NB4 (cell line): Measurements from ENCODE around the gene FAM209A.
"Not testable (repeated sequence)": the region's sequence is repeated elsewhere in the genome, so short reads cannot be mapped to it uniquely, and the experiment has no call there.

Experiments
- DNase-seq: peaks from one replicate; pipeline ENCODE4 v3.0.0; 2010; ENCODE audit warnings: low read depth
- H3K4me3 ChIP-seq: one replicate; pipeline ENCODE4 v1.5.1; 2011; ENCODE audit warnings: mild to moderate bottlenecking, low read depth, low read length, moderate library complexity
- MYC ChIP-seq: IDR thresholded peaks from 2 replicates; pipeline ENCODE4 v1.6.1; 2011; ENCODE audit warnings: low read depth, low read length
- POLR2A ChIP-seq: IDR thresholded peaks from 2 replicates; pipeline ENCODE4 v1.6.1; 2011; ENCODE audit warnings: mild to moderate bottlenecking; ENCODE audit not compliant: insufficient read length; ENCODE audit errors: extremely low read depth
- TF ChIP-seq, protein P1 (sequence below): IDR thresholded peaks from one replicate; pipeline ENCODE4 v1.5.1; 2012; ENCODE audit warnings: low read depth, low read length
- TF ChIP-seq, protein P2 (sequence below): IDR thresholded peaks from 2 replicates; pipeline ENCODE4 v1.6.1; 2011; ENCODE audit warnings: low read depth, low read length

The FAM209A gene

GRCh38 chr20:56522311-56522710, 2.2 kb upstream of the FAM209A start:
- no peak for DNase-seq
- TF ChIP-seq POLR2A, result no peak
- TF ChIP-seq, protein P1, sequence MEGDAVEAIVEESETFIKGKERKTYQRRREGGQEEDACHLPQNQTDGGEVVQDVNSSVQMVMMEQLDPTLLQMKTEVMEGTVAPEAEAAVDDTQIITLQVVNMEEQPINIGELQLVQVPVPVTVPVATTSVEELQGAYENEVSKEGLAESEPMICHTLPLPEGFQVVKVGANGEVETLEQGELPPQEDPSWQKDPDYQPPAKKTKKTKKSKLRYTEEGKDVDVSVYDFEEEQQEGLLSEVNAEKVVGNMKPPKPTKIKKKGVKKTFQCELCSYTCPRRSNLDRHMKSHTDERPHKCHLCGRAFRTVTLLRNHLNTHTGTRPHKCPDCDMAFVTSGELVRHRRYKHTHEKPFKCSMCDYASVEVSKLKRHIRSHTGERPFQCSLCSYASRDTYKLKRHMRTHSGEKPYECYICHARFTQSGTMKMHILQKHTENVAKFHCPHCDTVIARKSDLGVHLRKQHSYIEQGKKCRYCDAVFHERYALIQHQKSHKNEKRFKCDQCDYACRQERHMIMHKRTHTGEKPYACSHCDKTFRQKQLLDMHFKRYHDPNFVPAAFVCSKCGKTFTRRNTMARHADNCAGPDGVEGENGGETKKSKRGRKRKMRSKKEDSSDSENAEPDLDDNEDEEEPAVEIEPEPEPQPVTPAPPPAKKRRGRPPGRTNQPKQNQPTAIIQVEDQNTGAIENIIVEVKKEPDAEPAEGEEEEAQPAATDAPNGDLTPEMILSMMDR, result no peak
- no peak for TF ChIP-seq MYC
- TF ChIP-seq, protein P2, sequence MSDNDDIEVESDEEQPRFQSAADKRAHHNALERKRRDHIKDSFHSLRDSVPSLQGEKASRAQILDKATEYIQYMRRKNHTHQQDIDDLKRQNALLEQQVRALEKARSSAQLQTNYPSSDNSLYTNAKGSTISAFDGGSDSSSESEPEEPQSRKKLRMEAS, result no peak
- no peak overlapping the region for H3K4me3 ChIP-seq

DNA sequence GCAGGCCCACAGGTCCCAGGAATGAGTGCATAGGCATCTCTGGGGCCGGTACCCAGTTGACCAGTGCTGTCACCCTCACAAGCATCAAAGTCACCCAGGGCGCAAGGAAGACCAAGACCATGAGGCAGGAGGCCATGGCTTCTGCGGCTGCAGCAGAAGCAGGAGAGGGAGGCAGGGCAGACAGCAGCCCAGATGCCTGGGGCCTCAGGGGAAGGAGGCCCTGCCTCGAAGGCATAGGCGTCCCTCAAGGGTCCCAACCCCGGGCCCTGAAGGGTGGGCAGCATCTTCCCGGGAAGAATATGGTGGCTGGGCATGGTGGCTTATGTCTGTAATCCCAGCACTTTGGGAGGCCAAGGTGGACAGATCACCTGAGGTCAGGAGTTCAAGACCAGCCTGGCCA, 3.0 kb downstream of the FAM209A start:
- H3K4me3 ChIP-seq, result no peak overlapping the region
- no peak for DNase-seq
- TF ChIP-seq, protein P1, result no peak
- no peak for TF ChIP-seq MYC
- no peak for TF ChIP-seq POLR2A
- TF ChIP-seq, protein P2, result no peak

DNA sequence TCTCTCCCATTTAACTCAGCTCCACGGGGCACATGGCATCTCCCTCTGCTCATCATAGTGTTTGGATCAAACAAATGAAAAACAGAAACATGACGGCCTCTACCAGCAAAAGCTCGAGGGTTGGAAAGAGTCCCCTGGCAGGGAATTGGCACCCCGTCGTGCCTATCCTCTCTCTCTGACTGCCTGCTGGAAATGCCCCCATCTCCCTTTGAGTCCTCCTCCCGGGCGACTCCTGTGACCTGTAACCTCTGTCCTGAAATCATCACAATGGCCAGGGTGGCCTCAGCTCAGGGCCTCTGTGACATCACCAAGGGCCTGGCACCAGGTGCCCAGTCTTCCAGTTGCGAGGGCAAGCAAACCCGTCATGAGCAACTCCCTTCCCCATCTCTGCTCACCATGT, 8.4 kb downstream of the FAM209A start, which contains the start of gene FAM209B:
FAM209B (plus strand) TSS at position 301 of the 400 bp plus-strand sequence; CDS start at position 397, 96 bp downstream.
- not testable (repeated sequence) for H3K4me3 ChIP-seq, DNase-seq

- no peak for DNase-seq
- no peak overlapping the region for H3K4me3 ChIP-seq
- TF ChIP-seq MYC (no peak), POLR2A (no peak)
- TF ChIP-seq, protein P1, result no peak
- TF ChIP-seq, protein P2, result no peak
Measured at GRCh38 chr20:56537997-56538396, 13.5 kb downstream of the FAM209A start.

DNA sequence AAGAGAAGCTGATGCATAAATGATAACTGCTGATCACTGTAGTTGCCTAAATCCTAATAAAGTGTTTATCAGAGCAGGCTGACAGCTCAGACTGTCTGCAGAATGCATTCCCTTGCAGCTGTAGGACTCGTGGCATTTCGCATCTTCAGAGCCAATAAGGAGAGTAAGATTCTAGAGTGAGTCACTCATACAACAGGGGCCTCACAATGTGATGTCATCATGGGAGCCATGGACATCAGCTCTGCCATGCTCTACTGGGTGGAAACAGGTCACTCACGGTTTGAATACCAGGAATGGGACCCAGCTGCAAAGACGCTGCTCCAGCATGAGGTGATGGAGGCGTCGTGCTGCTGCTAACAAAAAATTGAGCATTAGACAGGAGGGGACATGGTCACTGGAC, 15.9 kb downstream of the FAM209A start:
- DNase-seq, result peak; percentile 67
- no peak overlapping the region for H3K4me3 ChIP-seq
- TF ChIP-seq MYC, result no peak
- TF ChIP-seq, protein P2, result no peak

DNA sequence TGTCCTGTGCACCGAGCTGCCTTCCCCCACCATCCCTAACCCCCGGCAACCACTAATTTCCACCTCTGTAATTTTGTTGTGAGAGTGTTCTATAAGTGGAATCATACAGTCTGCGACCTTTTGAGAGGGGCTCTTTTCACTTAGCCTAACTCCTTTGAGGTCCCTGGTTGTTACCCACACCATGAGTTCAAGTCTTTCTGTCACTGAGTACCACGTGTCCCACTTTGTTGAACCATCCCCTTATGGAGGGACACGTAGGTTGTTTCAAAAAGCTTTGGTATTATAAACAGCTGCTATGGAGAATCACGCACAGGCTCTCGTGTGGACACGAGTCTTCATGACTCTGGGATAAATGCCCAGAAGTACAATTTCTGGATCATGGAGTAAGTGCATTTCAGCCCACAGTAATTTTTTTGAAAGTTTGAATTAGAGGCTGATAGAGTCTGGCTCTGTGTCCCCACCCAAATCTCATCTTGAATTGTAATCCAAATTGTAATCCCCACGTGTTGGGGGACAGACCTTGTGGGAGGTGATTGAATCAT, 18.0 kb downstream of the FAM209A start:
- no peak for DNase-seq
- no peak overlapping the region for H3K4me3 ChIP-seq
- TF ChIP-seq, protein P1, result no peak
- TF ChIP-seq, protein P2, result no peak
- TF ChIP-seq POLR2A (no peak), MYC (no peak)

DNA sequence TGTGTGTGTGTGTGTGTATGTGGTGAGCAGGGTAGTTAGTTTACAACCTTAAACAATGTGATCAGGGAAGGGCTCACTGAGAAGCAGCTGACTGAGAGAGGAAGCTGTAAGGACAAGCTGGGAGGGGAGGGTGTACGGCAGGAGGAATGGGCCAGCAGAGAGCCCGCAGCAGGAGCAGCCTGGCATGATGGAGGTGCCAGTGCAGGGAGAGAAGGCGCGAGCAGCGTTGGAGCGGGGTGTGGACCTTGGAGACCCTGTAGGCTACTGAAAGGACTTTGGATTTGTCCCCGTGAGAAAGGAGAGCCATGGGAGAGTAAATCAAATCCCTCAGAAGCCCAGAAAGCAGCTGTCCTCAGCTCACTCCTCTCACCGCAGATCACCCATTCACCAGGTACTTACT, 27.0 kb downstream of the FAM209A start:
- no peak overlapping the region for H3K4me3 ChIP-seq
- TF ChIP-seq, protein P1, result no peak
- TF ChIP-seq POLR2A (no peak), MYC (no peak)
- TF ChIP-seq, protein P2, result no peak
- no peak for DNase-seq
